Osteocyte (in vitro differentiated cells): Measurements from ENCODE around the gene ABL1. TPM values are rescaled to one million over a fixed set of nuclear protein-coding genes. Genes with fewer than 3 reads are reported as not detected.

Experiments used
- DNase-seq: peaks from one replicate; pipeline ENCODE4 v3.0.0; 2021; ENCODE audit warnings: mixed read lengths; ENCODE audit not compliant: unreplicated experiment; ENCODE audit errors: extremely low spot score
- H3K27ac Mint-ChIP-seq: one replicate; pipeline ENCODE4 v1.8.0; 2021; ENCODE audit warnings: mild to moderate bottlenecking, mixed read lengths; ENCODE audit not compliant: unreplicated experiment
- H3K27me3 Mint-ChIP-seq: one replicate; pipeline ENCODE4 v1.8.0; 2021; ENCODE audit warnings: mixed read lengths; ENCODE audit not compliant: unreplicated experiment
- H3K36me3 Mint-ChIP-seq: one replicate; pipeline ENCODE4 v1.8.0; 2021; ENCODE audit warnings: mixed read lengths; ENCODE audit not compliant: unreplicated experiment
- H3K4me1 Mint-ChIP-seq: one replicate; pipeline ENCODE4 v1.8.0; 2021; ENCODE audit warnings: mixed read lengths; ENCODE audit not compliant: unreplicated experiment
- H3K4me3 Mint-ChIP-seq: one replicate; pipeline ENCODE4 v1.8.0; 2021; ENCODE audit warnings: mild to moderate bottlenecking, moderate library complexity, mixed read lengths; ENCODE audit not compliant: unreplicated experiment
- H3K9me3 Mint-ChIP-seq: one replicate; pipeline ENCODE4 v1.8.0; 2021; ENCODE audit warnings: mixed read lengths; ENCODE audit not compliant: unreplicated experiment
- total RNA-seq: library from RNA; stranded (reverse); gene quantifications from 2 replicates; pipeline ENCODE4 v1.2.1, GENCODE V29; 2021
- TF ChIP-seq, protein P1 (sequence below): fragments of 200-600 bp; sonication (generic); IDR thresholded peaks from 2 replicates; pipeline ENCODE4 v1.5.0; 2021; ENCODE audit warnings: antibody characterized with exemption, mild to moderate bottlenecking, moderate library complexity

Gene ABL1
- total RNA-seq, 1 donor from 2014 or later, result 101 TPM

DNA sequence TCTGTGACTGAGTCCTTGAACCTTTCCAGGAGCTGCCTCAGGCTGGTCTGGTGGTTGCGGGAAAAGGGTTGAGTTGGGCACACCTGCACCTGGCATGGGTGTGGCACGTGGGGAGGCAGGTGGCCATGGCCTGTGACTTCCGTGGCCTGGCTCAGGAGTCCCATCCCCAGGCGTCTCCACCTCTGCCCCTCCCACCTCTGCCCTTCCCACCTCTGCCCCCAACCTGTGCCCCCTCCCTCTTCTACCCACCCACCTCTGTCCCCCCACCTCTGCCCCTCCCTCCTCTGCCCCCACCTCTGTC, 63.4 kb downstream of the ABL1 start:
- H3K27ac Mint-ChIP-seq, result no peak overlapping the region
- no peak for DNase-seq
- no peaks in the 10 kb centered on the region for H3K4me1 Mint-ChIP-seq
- H3K36me3 Mint-ChIP-seq, result peaks cover 6% of the 10 kb centered on the region
- TF ChIP-seq, protein P1, sequence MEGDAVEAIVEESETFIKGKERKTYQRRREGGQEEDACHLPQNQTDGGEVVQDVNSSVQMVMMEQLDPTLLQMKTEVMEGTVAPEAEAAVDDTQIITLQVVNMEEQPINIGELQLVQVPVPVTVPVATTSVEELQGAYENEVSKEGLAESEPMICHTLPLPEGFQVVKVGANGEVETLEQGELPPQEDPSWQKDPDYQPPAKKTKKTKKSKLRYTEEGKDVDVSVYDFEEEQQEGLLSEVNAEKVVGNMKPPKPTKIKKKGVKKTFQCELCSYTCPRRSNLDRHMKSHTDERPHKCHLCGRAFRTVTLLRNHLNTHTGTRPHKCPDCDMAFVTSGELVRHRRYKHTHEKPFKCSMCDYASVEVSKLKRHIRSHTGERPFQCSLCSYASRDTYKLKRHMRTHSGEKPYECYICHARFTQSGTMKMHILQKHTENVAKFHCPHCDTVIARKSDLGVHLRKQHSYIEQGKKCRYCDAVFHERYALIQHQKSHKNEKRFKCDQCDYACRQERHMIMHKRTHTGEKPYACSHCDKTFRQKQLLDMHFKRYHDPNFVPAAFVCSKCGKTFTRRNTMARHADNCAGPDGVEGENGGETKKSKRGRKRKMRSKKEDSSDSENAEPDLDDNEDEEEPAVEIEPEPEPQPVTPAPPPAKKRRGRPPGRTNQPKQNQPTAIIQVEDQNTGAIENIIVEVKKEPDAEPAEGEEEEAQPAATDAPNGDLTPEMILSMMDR, result no peak
- H3K27me3 Mint-ChIP-seq, result no peaks in the 10 kb centered on the region
- H3K4me3 Mint-ChIP-seq, result no peak overlapping the region
- H3K9me3 Mint-ChIP-seq, result no peaks in the 10 kb centered on the region

DNA sequence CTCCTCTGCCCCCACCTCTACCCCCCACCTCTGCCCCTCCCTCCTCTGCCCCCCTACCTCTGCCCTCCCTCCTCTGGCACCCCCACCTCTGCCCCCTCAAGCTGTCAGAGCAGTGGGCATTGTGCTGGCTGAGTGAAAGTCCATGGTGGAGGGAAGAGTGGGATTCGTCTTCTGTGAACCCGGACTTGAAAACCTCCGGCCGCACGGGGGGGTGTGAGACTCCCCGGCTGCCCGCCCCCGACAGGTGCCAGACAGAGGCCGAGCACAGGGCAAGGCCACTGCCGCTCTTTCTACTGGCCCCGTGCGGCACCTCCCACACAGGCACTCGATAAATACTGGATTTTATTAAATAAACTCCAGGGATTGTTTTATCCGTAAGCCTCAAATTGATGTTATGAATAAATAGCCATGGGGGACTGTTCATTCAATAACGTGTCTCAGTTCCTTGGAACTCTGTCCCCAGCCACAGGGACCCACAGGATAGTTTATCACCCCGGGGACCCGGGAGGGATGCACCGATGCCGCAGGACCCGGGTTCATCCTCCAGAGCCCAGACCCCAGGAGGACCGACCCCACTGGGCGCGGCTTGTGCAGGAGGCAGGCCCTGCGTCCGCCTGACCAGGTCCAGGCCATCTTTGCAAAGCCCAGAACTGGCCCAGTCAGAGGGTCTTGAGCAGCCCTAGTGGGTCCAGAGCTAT, 64.1 kb downstream of the ABL1 start:
- Mint-ChIP-seq H3K27me3 (no peaks in the 10 kb centered on the region), H3K9me3 (no peaks in the 10 kb centered on the region), H3K27ac (no peak overlapping the region), H3K4me3 (no peak overlapping the region), H3K4me1 (no peaks in the 10 kb centered on the region), H3K36me3 (peaks cover 1% of the 10 kb centered on the region)
- TF ChIP-seq, protein P1, result no peak
- no peak for DNase-seq

DNA sequence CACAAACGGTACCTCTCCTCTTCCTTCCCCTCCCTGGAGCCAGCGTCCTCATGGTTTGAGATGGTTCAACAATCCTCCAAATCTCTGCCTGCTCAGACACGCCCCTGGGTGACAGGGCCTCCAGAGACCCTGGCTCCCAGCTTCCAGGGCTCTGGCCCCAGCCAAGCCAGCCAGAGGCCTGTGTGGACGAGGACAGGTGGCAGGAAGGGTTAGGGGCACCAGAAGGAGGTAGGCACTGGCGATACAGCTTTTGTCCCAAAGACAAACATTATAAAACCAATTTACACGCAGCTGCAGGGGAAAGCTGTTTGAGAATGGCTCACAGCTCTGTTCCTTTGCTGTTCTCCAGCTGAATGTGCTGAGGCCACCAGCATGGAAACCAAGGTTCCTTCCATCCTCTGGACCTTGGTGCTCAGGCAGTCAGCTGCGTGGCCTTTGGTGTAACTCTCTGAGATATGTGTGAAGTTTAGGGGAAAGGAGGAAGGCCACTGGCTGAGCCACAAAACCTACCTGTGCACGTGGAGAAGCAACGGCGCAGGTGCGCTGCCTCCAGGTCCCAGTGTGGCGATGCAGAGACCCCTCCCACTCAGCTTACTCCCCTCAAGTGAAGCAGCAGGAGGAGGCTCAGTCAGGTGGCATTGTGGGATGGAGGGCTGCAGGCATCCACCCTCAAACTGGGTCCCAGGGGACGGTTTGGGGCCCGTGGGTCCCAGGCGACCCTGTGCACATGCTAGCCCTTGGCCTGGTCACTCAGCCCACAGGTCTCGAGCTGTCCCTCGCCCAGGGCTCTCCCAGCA, 65.8 kb downstream of the ABL1 start:
- H3K27me3 Mint-ChIP-seq, result no peaks in the 10 kb centered on the region
- no peaks in the 10 kb centered on the region for H3K4me1 Mint-ChIP-seq
- H3K36me3 Mint-ChIP-seq, result no peaks in the 10 kb centered on the region
- H3K9me3 Mint-ChIP-seq, result no peaks in the 10 kb centered on the region
- no peak overlapping the region for H3K27ac Mint-ChIP-seq
- no peak overlapping the region for H3K4me3 Mint-ChIP-seq
- TF ChIP-seq, protein P1, result no peak
- no peak for DNase-seq

DNA sequence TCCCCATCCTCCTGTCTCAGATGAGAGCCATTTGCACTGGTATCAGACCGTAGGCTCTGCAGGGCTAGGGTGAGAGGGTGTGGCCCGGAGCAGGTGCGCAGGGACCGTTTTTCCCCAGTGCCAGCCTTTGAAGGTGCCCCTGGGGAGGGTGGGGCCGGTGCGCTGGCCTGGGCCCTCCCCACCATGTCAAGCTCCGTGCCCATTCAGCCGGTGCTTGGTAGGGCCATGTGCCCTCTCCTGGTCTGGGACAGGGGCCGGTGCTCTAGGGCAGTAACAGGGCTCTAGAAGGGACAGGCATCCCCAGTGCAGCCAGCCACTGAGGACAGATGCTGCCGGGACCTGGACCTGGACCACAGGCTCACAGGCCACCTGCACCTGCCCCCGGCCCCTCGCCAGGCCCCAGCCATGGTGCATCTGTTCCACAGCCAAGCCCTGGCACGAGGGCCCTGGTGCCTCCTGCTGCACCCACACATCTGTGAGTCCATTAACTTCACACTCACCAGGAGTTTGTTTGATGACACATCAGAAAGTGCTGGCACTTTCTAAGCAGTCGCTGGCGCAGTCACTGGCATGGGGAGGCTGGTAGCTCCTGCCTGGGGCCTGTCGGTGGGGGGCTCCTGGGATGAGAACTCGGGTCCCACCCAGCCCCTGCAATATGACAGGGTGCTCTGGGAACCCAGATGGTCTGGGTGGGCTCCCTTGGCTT, 66.6 kb downstream of the ABL1 start:
- H3K36me3 Mint-ChIP-seq, result no peaks in the 10 kb centered on the region
- H3K27ac Mint-ChIP-seq, result no peak overlapping the region
- H3K27me3 Mint-ChIP-seq, result no peaks in the 10 kb centered on the region
- no peaks in the 10 kb centered on the region for H3K9me3 Mint-ChIP-seq
- DNase-seq, result no peak
- TF ChIP-seq, protein P1, result no peak
- no peak overlapping the region for H3K4me3 Mint-ChIP-seq
- H3K4me1 Mint-ChIP-seq, result no peaks in the 10 kb centered on the region
